IMR-90 (cell line): ENCODE measurements around the gene ULK2.

Experiments
- CHD1 ChIP-seq: IDR thresholded peaks from 2 replicates; pipeline ENCODE4 v1.6.1; 2012; ENCODE audit warnings: low read depth, low read length, improper control_type of control experiment
- CTCF ChIP-seq: conservative IDR thresholded peaks from 2 replicates; pipeline ENCODE4 v1.5.1; 2012; ENCODE audit warnings: mild to moderate bottlenecking, low read depth, low read length, improper control_type of control experiment
- MXI1 ChIP-seq: IDR thresholded peaks from 2 replicates; pipeline ENCODE4 v1.6.1; 2012; ENCODE audit warnings: low read depth, mild to moderate bottlenecking, low read length, moderate library complexity, borderline replicate concordance
- POLR2A ChIP-seq: IDR thresholded peaks from 2 replicates; pipeline ENCODE4 v1.6.1; 2012; ENCODE audit warnings: mild to moderate bottlenecking, low read depth, low read length
- RFX5 ChIP-seq: IDR thresholded peaks from 2 replicates; pipeline ENCODE4 v1.8.0; 2012; ENCODE audit warnings: low read depth, mild to moderate bottlenecking, low read length, moderate library complexity
- USF2 ChIP-seq: fragments of 150-350 bp; IDR thresholded peaks from 2 replicates; pipeline ENCODE4 v1.6.1; 2017; ENCODE audit warnings: mild to moderate bottlenecking, antibody characterized with exemption, low read length, low read depth

- TF ChIP-seq USF2 (no peak), RFX5 (no peak), CTCF (no peak), MXI1 (no peak), CHD1 (no peak), POLR2A (no peak)
Measured at GRCh38 chr17:19739241-19740201, 128.2 kb downstream of the ULK2 start.
